ENCODE measurements around the gene RAB8A. TPM values are rescaled to one million over a fixed set of nuclear protein-coding genes. Genes with fewer than 3 reads are reported as not detected.
A peak's percentile ranks its signal among the peaks of the same experiment; 100 is the strongest.

The RAB8A gene
- total and polyA plus RNA-seq, 9 of the 15 experiments (the other 6 are each of a cell fraction or from before 2014, with no cell fraction given) = 11.2 to 102 (median 53.2) TPM

DNA sequence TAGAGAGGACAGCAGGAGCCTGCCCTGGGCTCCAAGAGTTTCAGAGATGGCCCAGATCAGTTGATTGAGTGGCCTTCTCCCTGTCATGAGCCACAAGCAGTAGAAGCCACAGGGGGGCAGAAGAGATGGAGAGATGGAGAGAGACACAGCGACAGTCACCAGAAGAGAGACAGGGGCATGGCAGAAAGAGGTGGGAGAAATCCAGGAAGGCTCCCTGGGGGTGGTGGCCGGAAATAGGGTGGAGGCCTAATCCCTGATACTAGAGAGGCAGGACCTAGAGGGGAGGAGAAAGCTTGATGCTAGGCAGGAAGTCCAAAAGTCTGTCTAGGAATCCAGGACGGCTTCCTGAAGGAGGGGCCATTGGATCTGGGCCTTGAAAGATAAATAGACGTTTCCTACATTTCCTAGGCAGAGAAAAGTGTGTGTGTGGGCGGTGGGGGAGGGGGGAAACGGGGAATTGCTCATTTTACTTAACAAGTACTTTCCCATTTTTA lies 45.0 kb upstream of the RAB8A start (continued):
- TF ChIP-seq NR0B1 (IDR thresholded peaks at IDR 0.05; ENCODE audit: partially characterized antibody) (no peak), CREB3 (tag; conservative IDR thresholded peaks at IDR 0.05; ENCODE audit: low read depth) (no peak), ZNF764 (CRISPR knock-in tag; IDR thresholded peaks at IDR 0.05; ENCODE audit: low read depth) (no peak), STAG1 (CRISPR knock-in tag; IDR thresholded peaks at IDR 0.05; ENCODE audit: borderline replicate concordance) (no peak), ZNF124 (CRISPR knock-in tag; IDR thresholded peaks at IDR 0.05) (no peak), ETV6 (IDR thresholded peaks at IDR 0.05; ENCODE audit: borderline replicate concordance in 1 of 2, low read depth in 2 of 2, low read length in 1 of 2) (no peak), ETV6 (CRISPR knock-in tag; IDR thresholded peaks at IDR 0.05; ENCODE audit: borderline replicate concordance) (no peak), MBD2 (IDR thresholded peaks at IDR 0.05; ENCODE audit: borderline replicate concordance, low read depth) (no peak), EP400 (IDR thresholded peaks at IDR 0.05) (no peak), ZNF518B (CRISPR knock-in tag; IDR thresholded peaks at IDR 0.05) (no peak), SRSF1 (IDR thresholded peaks at IDR 0.05; ENCODE audit: low read depth, low read length) (no peak), PHF21A (IDR thresholded peaks at IDR 0.05; ENCODE audit: borderline replicate concordance, low read depth) (no peak), PHB2 (IDR thresholded peaks at IDR 0.05; ENCODE audit: low read depth) (no peak), POLR2A (conservative IDR thresholded peaks at IDR 0.05) (no peak), KDM1A (IDR thresholded peaks at IDR 0.05) (peak; percentile 91 to 94), ETS2 (tag; IDR thresholded peaks at IDR 0.05; ENCODE audit: borderline replicate concordance, poor library complexity, severe bottlenecking) (no peak), ELF1 (tag; IDR thresholded peaks at IDR 0.05) (peak; percentile 62), ZKSCAN8 (CRISPR knock-in tag; IDR thresholded peaks at IDR 0.05) (no peak; the same call in 1 of the 2 replicates), ID3 (CRISPR knock-in tag; IDR thresholded peaks at IDR 0.05) (no peak), ID3 (tag; IDR thresholded peaks at IDR 0.05) (no peak), SMARCA4 (IDR thresholded peaks at IDR 0.05) (no peak), ETV5 (CRISPR knock-in tag; IDR thresholded peaks at IDR 0.05; ENCODE audit: low read depth) (peak; percentile 77)
- TF ChIP-seq, protein P1, sequence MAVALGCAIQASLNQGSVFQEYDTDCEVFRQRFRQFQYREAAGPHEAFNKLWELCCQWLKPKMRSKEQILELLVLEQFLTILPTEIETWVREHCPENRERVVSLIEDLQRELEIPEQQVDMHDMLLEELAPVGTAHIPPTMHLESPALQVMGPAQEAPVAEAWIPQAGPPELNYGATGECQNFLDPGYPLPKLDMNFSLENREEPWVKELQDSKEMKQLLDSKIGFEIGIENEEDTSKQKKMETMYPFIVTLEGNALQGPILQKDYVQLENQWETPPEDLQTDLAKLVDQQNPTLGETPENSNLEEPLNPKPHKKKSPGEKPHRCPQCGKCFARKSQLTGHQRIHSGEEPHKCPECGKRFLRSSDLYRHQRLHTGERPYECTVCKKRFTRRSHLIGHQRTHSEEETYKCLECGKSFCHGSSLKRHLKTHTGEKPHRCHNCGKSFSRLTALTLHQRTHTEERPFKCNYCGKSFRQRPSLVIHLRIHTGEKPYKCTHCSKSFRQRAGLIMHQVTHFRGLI (CRISPR knock-in tag; IDR thresholded peaks at IDR 0.05) = no peak
